H7 (cell line): ENCODE measurements around the gene TENM3. TPM values are rescaled to one million over a fixed set of nuclear protein-coding genes. Genes with fewer than 3 reads are reported as not detected.
"Not testable (repeated sequence)": the region's sequence is repeated elsewhere in the genome, so short reads cannot be mapped to it uniquely, and the experiment has no call there.

Experiments
- DNase-seq: peaks from one replicate; pipeline ENCODE4 v3.0.0; 2012
- H3K27me3 ChIP-seq: 2 replicates; pipeline ENCODE4 v1.6.0; 2011; ENCODE audit warnings: mild to moderate bottlenecking, low read length; ENCODE audit not compliant: control insufficient read depth, insufficient read depth
- H3K36me3 ChIP-seq: replicated peaks from 2 replicates; pipeline ENCODE4 v1.5.1; 2011; ENCODE audit warnings: low read length; ENCODE audit not compliant: control insufficient read depth, insufficient read depth
- H3K4me3 ChIP-seq: 2 replicates; pipeline ENCODE4 v1.5.1; 2011; ENCODE audit warnings: low read depth, mild to moderate bottlenecking, control low read depth, low read length, moderate library complexity; ENCODE audit not compliant: insufficient read depth
- total RNA-seq: library from RNA; depleted of rRNA; stranded (reverse); fragments of >200 nt; shearing (Covaris generic); gene quantifications from 2 replicates; pipeline ENCODE4 v1.2.3, GENCODE V29; 2014

Gene TENM3
- total RNA-seq, 1 experiment from 2014 or later = 67.1 TPM

DNA sequence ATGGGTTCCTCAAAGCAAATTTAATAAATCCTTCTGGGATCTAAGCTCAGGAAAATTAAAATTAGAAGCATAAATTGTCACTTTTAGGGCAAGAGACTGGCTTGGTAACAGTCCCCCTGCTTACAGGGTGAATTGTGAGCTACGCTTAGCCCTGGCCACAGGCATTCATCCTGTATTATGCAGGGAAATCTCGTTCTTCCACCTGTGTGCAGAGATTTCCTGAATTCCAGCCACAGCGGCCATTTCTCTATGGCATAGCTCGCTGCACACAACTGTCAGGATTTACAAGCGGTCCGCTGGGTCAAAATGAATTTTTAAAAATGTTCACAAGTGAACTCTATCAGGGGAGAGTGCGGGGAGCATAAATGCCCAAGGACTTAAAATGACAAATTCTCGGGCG lies 562.1 kb downstream of the TENM3 start:
- DNase-seq = no peak
- Histone ChIP-seq H3K36me3 (no peaks in the 10 kb centered on the region; the same call in 1 of the 2 replicates), H3K4me3 (no peak overlapping the region), H3K27me3 (peaks cover 1% of the 10 kb centered on the region)

GRCh38 chr4:182805750-182806149 lies 562.5 kb downstream of the TENM3 start:
- H3K27me3 ChIP-seq = peaks cover 1% of the 10 kb centered on the region
- no peak for DNase-seq
- no peak overlapping the region for H3K4me3 ChIP-seq
- no peaks in the 10 kb centered on the region; the same call in 1 of the 2 replicates for H3K36me3 ChIP-seq

- no peaks in the 10 kb centered on the region; the same call in 1 of the 2 replicates for H3K36me3 ChIP-seq
- peak; percentile 94 for DNase-seq
- H3K4me3 ChIP-seq = peak overlapping the region; percentile 45
- peaks cover 1% of the 10 kb centered on the region for H3K27me3 ChIP-seq
Observed at GRCh38 chr4:182806259-182807252, 563.4 kb downstream of the TENM3 start.

DNA sequence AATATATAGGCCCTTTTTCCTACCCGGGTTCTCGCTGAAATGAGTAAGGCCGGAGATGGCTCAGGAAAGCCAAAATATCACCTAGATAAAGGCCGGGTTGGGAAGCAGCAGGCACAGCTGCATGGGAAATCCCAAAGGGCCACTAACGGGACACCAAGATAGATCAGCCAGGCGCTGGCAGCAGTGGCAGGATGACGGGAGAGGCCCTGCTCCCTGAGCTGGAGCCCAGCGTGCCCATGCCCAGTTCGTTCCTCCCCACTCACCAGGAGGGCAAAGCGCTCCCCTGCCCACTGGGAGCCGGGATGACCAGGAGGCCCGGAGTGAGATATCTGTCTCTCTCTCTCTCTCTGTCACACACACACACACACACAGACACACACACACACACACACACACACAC lies 564.1 kb downstream of the TENM3 start:
- DNase-seq = peak; percentile 63
- peaks cover 1% of the 10 kb centered on the region for H3K27me3 ChIP-seq
- no peaks in the 10 kb centered on the region; the same call in 1 of the 2 replicates for H3K36me3 ChIP-seq
- peak overlapping the region; percentile 45; the same call in 1 of the 2 replicates for H3K4me3 ChIP-seq

DNA sequence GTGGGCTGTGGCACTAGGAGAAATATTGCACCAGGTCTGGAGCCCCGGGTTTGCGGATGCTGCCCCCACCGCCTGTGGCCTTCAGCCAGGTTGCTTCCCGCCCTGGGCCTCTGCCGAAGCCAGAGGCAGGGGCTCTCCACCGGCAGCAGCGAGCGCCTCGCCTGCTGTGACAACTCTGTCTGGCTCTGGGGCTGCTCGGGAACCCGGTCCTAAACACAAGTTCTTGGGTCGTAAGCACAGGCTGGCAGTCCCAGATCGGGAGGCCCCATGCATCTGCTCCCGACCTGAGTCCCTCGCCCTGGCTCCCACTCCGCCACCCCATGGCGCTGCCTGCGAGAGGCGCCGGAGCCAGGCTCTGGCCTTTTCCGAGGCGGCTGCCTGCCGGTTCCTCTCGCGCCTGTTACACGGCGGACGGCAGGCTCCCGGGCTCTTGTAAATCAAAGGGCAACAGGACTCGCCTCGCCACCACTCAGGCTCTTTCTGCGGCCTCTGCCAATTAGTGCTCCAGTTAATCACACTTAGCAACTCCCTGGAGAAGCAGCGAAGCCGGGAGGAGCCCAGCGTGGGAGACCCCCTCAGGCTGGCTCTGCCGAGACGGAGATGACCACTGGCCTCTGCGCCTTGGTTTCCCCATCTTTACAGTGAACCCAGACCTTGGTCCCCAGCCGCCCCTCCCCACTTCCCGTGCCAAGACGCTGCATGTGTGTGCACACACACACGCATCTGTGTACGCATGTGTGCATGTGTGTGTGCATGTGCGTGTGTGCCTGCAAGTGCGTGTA lies 564.8 kb downstream of the TENM3 start:
- H3K36me3 ChIP-seq = no peaks in the 10 kb centered on the region; the same call in 1 of the 2 replicates

DNA sequence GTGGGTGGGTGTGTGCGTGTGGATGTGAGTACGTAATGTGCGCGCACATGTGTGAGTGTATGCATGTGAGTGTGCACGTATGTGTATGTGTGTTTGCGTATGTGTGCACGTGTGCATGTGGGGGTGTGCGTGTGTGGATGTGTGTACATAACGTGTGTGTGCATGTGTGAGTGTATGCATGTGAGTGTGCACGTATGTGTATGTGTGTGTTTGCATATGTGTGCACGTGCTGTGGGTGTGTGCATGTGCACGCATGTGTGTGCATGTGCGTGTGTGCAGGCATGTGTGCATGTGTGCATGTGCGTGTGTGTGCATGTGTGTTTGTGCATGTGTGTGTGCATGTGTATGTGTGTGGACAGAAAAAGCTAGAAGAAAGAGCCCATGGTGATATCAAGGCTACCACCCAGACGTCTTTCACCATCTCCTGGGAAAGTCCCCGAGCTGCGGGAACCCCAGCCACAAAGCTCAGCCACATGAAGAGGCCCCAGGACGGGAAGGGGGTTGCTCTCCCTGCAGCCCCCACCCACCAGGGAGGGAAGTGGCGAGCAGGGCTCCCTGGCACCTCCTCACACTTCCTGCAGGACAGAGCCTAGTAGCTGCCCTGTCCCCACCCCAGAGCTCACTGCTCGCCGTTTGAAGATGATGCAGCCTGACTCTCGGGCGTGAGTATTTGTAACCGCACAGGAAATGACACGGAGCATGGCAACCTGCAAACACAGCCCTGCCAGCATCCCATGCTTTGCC lies 565.6 kb downstream of the TENM3 start:
- no peak overlapping the region for H3K4me3 ChIP-seq
- peaks cover 1% of the 10 kb centered on the region for H3K27me3 ChIP-seq
- DNase-seq = peak; percentile 35
- no peaks in the 10 kb centered on the region; the same call in 1 of the 2 replicates for H3K36me3 ChIP-seq

More for the DNA sequence above, 564.8 kb downstream of the TENM3 start:
- peak; percentile 77 for DNase-seq
- Histone ChIP-seq H3K27me3 (peaks cover 1% of the 10 kb centered on the region), H3K4me3 (no peak overlapping the region)

- peak; percentile 72 for DNase-seq
- Histone ChIP-seq H3K27me3 (peaks cover 1% of the 10 kb centered on the region), H3K36me3 (no peaks in the 10 kb centered on the region; the same call in 1 of the 2 replicates), H3K4me3 (no peak overlapping the region)
Observed at GRCh38 chr4:182809417-182810102, 566.4 kb downstream of the TENM3 start.

GRCh38 chr4:182810103-182810615 lies 567.0 kb downstream of the TENM3 start:
- peaks cover 1% of the 10 kb centered on the region for H3K27me3 ChIP-seq
- H3K36me3 ChIP-seq = no peaks in the 10 kb centered on the region; the same call in 1 of the 2 replicates
- H3K4me3 ChIP-seq = no peak overlapping the region
- no peak for DNase-seq

DNA sequence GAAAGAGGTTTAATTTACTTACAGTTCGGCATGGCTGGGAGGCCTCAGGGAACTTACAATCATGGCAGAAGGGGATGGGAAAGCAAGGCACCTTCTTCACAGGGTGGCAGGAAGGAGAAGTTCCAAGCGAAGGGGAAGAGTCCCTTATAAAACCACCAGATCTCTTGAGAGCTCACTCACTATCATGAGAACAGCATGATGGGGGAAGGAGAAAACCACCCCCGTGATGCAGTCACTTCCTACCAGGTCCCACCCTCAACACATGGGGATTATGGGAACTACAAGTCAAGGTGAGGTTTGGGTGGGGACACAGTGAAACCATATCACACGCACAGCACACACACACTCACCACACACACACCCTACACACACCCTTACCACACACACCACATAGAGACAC lies 569.7 kb downstream of the TENM3 start:
- H3K27me3 ChIP-seq = no peaks in the 10 kb centered on the region; the same call in 1 of the 2 replicates
- DNase-seq = no peak
- no peak overlapping the region for H3K4me3 ChIP-seq
- no peaks in the 10 kb centered on the region; the same call in 1 of the 2 replicates for H3K36me3 ChIP-seq

GRCh38 chr4:182814065-182814464 lies 570.9 kb downstream of the TENM3 start:
- H3K4me3 ChIP-seq, DNase-seq, H3K36me3 ChIP-seq, H3K27me3 ChIP-seq: not testable (repeated sequence)

DNA sequence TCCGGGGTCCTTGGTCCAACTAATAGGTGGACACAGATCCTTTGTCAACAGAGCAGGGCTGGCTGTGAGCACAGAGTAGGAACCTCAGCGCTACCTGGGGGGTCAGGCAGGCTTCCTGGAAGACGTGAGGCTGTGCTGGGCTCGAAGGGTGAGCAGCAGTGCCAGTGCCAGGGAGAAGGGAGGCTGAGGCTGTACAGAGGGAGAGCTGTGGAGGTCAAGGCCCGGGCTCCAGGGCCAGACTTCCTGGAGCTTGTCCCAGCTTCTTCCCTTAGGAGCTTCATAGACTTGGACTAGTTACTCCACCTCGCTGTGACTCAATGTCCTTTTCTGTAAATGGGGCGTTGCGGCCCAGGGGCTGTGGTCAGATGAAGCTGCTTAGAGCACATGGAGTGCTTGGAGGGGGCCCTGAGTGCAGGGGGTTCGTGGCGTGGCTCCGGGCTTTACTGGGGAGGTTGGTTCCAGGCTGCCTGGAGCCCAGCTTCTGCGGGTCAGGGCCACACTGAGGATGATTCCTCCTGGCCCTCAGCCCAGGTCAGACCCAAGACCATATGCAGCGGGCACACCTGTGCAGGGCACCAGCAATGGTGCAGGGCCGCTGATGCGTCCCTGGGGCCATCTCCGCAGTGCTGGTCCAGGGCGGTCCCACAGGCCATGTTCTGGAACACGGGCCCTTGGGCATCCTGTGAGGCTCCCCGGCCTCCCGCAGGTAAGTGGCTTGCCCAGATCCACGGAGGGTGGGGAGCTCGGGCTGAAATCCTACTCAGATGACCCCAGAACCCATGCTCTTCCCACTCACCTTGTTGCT lies 575.9 kb downstream of the TENM3 start:
- no peak overlapping the region for H3K4me3 ChIP-seq

GRCh38 chr4:182819751-182820150 lies 576.5 kb downstream of the TENM3 start:
- no peaks in the 10 kb centered on the region for H3K36me3 ChIP-seq
- no peak for DNase-seq

More for the DNA sequence above, 575.9 kb downstream of the TENM3 start:
- peak; percentile 40 for DNase-seq
- Histone ChIP-seq H3K36me3 (no peaks in the 10 kb centered on the region), H3K27me3 (no peaks in the 10 kb centered on the region)

DNA sequence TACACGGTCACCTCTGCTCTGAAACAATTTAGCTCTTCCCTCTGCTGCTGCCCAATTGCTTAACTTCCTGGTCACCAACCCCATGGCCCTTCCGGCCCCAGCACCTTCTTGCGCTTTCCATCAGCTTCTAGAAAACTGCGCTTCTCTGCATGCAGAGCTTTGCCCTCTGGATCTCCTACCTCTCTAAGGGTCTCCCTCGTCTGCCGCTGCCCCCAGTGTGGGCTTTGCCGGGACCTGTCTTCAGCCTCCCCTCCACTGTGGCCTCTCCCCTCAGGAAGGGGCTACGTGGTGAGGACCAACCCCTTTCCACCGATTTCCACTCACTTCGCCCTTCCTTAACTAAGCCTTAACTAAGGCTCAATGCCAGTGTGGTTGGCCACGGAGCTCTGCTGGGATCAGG lies 579.4 kb downstream of the TENM3 start:
- DNase-seq = no peak
- Histone ChIP-seq H3K4me3 (no peak overlapping the region), H3K36me3 (no peaks in the 10 kb centered on the region), H3K27me3 (no peaks in the 10 kb centered on the region)

More at GRCh38 chr4:182819751-182820150, 576.5 kb downstream of the TENM3 start:
- H3K27me3 ChIP-seq = no peaks in the 10 kb centered on the region
- no peak overlapping the region for H3K4me3 ChIP-seq
